Measurements from ENCODE around the gene CSMD2.

Gene CSMD2

DNA sequence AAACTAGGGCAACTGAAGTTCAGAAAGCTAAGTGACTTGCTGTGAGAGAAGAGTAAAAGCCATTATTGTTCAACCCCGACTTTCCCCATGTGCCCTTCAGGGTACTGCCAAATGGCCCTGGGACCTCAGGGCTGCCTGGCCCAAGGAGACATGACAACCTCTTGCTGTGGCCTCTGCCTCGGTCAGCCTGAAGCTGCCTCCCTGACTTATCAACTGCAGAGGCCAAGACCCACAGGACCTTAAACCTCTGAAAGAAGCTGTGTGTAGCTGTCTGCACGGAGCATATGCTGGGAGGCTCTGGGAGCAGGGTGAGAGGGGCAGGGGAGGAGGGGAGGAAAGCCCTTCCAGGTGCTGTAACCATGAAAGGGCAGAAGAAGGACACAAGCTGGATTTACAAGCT is 265.3 kb downstream of the CSMD2 start:
- TF ChIP-seq BACH2 (CRISPR knock-in tag; IDR thresholded peaks at IDR 0.05; ENCODE audit: borderline replicate concordance) = no peak
- no peak for TF ChIP-seq ISL1 (CRISPR knock-in tag; IDR thresholded peaks at IDR 0.05)
- TF ChIP-seq, protein P1, sequence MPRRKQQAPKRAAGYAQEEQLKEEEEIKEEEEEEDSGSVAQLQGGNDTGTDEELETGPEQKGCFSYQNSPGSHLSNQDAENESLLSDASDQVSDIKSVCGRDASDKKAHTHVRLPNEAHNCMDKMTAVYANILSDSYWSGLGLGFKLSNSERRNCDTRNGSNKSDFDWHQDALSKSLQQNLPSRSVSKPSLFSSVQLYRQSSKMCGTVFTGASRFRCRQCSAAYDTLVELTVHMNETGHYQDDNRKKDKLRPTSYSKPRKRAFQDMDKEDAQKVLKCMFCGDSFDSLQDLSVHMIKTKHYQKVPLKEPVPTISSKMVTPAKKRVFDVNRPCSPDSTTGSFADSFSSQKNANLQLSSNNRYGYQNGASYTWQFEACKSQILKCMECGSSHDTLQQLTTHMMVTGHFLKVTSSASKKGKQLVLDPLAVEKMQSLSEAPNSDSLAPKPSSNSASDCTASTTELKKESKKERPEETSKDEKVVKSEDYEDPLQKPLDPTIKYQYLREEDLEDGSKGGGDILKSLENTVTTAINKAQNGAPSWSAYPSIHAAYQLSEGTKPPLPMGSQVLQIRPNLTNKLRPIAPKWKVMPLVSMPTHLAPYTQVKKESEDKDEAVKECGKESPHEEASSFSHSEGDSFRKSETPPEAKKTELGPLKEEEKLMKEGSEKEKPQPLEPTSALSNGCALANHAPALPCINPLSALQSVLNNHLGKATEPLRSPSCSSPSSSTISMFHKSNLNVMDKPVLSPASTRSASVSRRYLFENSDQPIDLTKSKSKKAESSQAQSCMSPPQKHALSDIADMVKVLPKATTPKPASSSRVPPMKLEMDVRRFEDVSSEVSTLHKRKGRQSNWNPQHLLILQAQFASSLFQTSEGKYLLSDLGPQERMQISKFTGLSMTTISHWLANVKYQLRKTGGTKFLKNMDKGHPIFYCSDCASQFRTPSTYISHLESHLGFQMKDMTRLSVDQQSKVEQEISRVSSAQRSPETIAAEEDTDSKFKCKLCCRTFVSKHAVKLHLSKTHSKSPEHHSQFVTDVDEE (CRISPR knock-in tag; IDR thresholded peaks at IDR 0.05) = no peak
- no peak for TF ChIP-seq ESRRG (CRISPR knock-in tag; IDR thresholded peaks at IDR 0.05)
- TF ChIP-seq, protein P2, sequence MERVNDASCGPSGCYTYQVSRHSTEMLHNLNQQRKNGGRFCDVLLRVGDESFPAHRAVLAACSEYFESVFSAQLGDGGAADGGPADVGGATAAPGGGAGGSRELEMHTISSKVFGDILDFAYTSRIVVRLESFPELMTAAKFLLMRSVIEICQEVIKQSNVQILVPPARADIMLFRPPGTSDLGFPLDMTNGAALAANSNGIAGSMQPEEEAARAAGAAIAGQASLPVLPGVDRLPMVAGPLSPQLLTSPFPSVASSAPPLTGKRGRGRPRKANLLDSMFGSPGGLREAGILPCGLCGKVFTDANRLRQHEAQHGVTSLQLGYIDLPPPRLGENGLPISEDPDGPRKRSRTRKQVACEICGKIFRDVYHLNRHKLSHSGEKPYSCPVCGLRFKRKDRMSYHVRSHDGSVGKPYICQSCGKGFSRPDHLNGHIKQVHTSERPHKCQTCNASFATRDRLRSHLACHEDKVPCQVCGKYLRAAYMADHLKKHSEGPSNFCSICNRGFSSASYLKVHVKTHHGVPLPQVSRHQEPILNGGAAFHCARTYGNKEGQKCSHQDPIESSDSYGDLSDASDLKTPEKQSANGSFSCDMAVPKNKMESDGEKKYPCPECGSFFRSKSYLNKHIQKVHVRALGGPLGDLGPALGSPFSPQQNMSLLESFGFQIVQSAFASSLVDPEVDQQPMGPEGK (CRISPR knock-in tag; IDR thresholded peaks at IDR 0.05; ENCODE audit: borderline replicate concordance) = no peak
- TF ChIP-seq, protein P3, sequence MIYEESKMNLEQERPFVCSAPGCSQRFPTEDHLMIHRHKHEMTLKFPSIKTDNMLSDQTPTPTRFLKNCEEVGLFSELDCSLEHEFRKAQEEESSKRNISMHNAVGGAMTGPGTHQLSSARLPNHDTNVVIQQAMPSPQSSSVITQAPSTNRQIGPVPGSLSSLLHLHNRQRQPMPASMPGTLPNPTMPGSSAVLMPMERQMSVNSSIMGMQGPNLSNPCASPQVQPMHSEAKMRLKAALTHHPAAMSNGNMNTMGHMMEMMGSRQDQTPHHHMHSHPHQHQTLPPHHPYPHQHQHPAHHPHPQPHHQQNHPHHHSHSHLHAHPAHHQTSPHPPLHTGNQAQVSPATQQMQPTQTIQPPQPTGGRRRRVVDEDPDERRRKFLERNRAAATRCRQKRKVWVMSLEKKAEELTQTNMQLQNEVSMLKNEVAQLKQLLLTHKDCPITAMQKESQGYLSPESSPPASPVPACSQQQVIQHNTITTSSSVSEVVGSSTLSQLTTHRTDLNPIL (CRISPR knock-in tag; IDR thresholded peaks at IDR 0.05; ENCODE audit: low read depth) = no peak
- TF ChIP-seq PPARA (CRISPR knock-in tag; IDR thresholded peaks at IDR 0.05; ENCODE audit: borderline replicate concordance) = no peak
- no peak for TF ChIP-seq ZFP30 (CRISPR knock-in tag; IDR thresholded peaks at IDR 0.05)
- TF ChIP-seq, protein P4, sequence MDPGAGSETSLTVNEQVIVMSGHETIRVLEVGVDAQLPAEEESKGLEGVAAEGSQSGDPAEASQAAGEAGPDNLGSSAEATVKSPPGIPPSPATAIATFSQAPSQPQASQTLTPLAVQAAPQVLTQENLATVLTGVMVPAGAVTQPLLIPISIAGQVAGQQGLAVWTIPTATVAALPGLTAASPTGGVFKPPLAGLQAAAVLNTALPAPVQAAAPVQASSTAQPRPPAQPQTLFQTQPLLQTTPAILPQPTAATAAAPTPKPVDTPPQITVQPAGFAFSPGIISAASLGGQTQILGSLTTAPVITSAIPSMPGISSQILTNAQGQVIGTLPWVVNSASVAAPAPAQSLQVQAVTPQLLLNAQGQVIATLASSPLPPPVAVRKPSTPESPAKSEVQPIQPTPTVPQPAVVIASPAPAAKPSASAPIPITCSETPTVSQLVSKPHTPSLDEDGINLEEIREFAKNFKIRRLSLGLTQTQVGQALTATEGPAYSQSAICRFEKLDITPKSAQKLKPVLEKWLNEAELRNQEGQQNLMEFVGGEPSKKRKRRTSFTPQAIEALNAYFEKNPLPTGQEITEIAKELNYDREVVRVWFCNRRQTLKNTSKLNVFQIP (CRISPR knock-in tag; IDR thresholded peaks at IDR 0.05; ENCODE audit: borderline replicate concordance, low read depth) = no peak
- TF ChIP-seq, protein P5, sequence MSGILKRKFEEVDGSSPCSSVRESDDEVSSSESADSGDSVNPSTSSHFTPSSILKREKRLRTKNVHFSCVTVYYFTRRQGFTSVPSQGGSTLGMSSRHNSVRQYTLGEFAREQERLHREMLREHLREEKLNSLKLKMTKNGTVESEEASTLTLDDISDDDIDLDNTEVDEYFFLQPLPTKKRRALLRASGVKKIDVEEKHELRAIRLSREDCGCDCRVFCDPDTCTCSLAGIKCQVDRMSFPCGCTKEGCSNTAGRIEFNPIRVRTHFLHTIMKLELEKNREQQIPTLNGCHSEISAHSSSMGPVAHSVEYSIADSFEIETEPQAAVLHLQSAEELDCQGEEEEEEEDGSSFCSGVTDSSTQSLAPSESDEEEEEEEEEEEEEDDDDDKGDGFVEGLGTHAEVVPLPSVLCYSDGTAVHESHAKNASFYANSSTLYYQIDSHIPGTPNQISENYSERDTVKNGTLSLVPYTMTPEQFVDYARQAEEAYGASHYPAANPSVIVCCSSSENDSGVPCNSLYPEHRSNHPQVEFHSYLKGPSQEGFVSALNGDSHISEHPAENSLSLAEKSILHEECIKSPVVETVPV (CRISPR knock-in tag; IDR thresholded peaks at IDR 0.05) = no peak
- TF ChIP-seq ZNF8 (CRISPR knock-in tag; IDR thresholded peaks at IDR 0.05) = no peak
- no peak for TF ChIP-seq ZNF70 (CRISPR knock-in tag; IDR thresholded peaks at IDR 0.05)
- no peak for TF ChIP-seq RARB (CRISPR knock-in tag; IDR thresholded peaks at IDR 0.05)
- TF ChIP-seq ZNF565 (CRISPR knock-in tag; conservative IDR thresholded peaks at IDR 0.05; ENCODE audit: low read depth) = no peak
- TF ChIP-seq CSDC2 (CRISPR knock-in tag; IDR thresholded peaks at IDR 0.05) = no peak
- TF ChIP-seq TOX (CRISPR knock-in tag; IDR thresholded peaks at IDR 0.05; ENCODE audit: borderline replicate concordance) = no peak
- no peak for TF ChIP-seq ZFP3 (CRISPR knock-in tag; IDR thresholded peaks at IDR 0.05)
- ATAC-seq = no peak

DNA sequence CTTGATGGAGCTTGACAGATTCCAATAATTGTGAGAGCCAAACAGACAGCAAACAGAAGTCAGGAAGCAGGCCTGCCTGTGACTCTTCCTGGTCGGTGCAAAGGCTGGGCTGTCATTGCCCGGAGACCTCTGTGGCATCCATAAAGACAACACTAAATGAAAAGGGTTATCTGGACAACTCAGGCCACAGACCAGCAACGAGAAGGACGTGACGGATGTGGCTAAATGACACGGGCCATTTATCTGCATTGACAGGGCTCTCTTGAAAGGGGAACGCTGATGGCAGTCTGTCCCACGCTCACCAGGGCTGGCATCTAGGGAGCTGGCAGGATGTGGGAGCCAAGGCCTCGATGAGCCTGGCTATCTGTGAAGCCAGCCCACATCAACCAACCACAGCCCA is 266.1 kb downstream of the CSMD2 start:
- TF ChIP-seq ESRRG (CRISPR knock-in tag; IDR thresholded peaks at IDR 0.05) (no peak), CSDC2 (CRISPR knock-in tag; IDR thresholded peaks at IDR 0.05) (no peak), ZNF70 (CRISPR knock-in tag; IDR thresholded peaks at IDR 0.05) (no peak), OSR1 (CRISPR knock-in tag; IDR thresholded peaks at IDR 0.05) (no peak), ZFP3 (CRISPR knock-in tag; IDR thresholded peaks at IDR 0.05) (no peak), ZNF565 (CRISPR knock-in tag; conservative IDR thresholded peaks at IDR 0.05; ENCODE audit: low read depth) (no peak), RARB (CRISPR knock-in tag; IDR thresholded peaks at IDR 0.05) (no peak), TCF4 (CRISPR knock-in tag; IDR thresholded peaks at IDR 0.05; ENCODE audit: borderline replicate concordance) (no peak), ARNTL (CRISPR knock-in tag; IDR thresholded peaks at IDR 0.05; ENCODE audit: borderline replicate concordance, low read depth) (no peak), ISL1 (CRISPR knock-in tag; IDR thresholded peaks at IDR 0.05) (no peak), BACH2 (CRISPR knock-in tag; IDR thresholded peaks at IDR 0.05; ENCODE audit: borderline replicate concordance) (no peak), GLIS3 (CRISPR knock-in tag; IDR thresholded peaks at IDR 0.05) (no peak), ZNF8 (CRISPR knock-in tag; IDR thresholded peaks at IDR 0.05) (no peak), SNAI2 (CRISPR knock-in tag; IDR thresholded peaks at IDR 0.05) (no peak), PPARA (CRISPR knock-in tag; IDR thresholded peaks at IDR 0.05; ENCODE audit: borderline replicate concordance) (no peak)
- TF ChIP-seq, protein P3 (CRISPR knock-in tag; IDR thresholded peaks at IDR 0.05; ENCODE audit: low read depth) = no peak
- TF ChIP-seq, protein P2 (CRISPR knock-in tag; IDR thresholded peaks at IDR 0.05; ENCODE audit: borderline replicate concordance) = no peak
- TF ChIP-seq, protein P5 (CRISPR knock-in tag; IDR thresholded peaks at IDR 0.05) = no peak
- ATAC-seq = no peak

All from SK-N-SH treated with all-trans-retinoic acid at 6 μM for 48 hours (cell line).